ENCODE data around the gene GARRE1. TPM values are rescaled to one million over a fixed set of nuclear protein-coding genes. Genes with fewer than 3 reads are reported as not detected.

GARRE1 gene
- total RNA-seq, 1 experiment from 2014 or later = 16.9 TPM

DNA sequence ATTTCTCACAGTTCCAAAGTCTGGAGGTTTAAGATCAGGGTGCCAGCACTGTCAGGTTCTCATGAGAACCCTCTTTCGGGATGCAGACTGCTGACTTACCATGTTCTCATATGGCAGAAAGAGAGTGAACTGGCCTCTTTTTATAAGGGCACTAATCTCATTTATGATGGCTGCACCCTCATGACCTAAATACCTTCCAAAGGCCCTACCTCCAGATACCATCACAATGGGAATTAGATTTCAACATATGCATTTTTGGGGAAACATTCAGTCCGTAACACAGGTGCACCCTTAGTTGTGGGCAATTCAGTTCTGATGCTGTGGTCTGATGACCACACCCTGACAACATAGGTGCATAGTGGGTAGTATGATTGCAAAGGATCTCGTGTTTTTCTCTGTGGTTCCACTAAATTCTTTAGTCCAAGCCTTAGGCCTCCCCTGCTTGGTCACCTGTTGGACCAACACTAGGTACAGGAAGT, 33.3 kb downstream of the GARRE1 start:
- no TSS peak for BruUV-seq (replicated peaks)
- H3K9me3 ChIP-seq (ENCODE audit: control insufficient read depth in 1 of 2, insufficient read depth in 1 of 2, low read depth in 1 of 2, low read length in 2 of 2) = no peaks in the 10 kb centered on the region
- H3K9ac ChIP-seq (ENCODE audit: low read length) = no peak overlapping the region
- H2AFZ ChIP-seq (ENCODE audit: low read depth, low read length, poor library complexity, severe bottlenecking) = no peak overlapping the region
- H3K4me1 ChIP-seq (ENCODE audit: control insufficient read depth in 1 of 2, insufficient read depth in 2 of 2, low read length in 2 of 2) = peaks cover 5 to 9% of the 10 kb centered on the region in 2 experiments; a peak in 3 of 4 replicates
- ChIA-PET RAD21 (ENCODE audit: low non-redundant PET in 1 of 2, low total read pairs in 2 of 2, uncharacterized antibody in 2 of 2, unreplicated experiment in 2 of 2) (no interaction called here), CTCF (no interaction called here), POLR2A (no interaction called here)
- no peaks in the 10 kb centered on the region for H3K9me2 ChIP-seq (ENCODE audit: insufficient read depth)
- no peak overlapping the region for H3K4me3 ChIP-seq (replicated peaks in 1 of 2; ENCODE audit: low read depth in 1 of 2, low read length in 2 of 2)
- no peaks in the 10 kb centered on the region for H3K27me3 ChIP-seq (ENCODE audit: insufficient read depth, low read length)
- TF ChIP-seq, protein P1, sequence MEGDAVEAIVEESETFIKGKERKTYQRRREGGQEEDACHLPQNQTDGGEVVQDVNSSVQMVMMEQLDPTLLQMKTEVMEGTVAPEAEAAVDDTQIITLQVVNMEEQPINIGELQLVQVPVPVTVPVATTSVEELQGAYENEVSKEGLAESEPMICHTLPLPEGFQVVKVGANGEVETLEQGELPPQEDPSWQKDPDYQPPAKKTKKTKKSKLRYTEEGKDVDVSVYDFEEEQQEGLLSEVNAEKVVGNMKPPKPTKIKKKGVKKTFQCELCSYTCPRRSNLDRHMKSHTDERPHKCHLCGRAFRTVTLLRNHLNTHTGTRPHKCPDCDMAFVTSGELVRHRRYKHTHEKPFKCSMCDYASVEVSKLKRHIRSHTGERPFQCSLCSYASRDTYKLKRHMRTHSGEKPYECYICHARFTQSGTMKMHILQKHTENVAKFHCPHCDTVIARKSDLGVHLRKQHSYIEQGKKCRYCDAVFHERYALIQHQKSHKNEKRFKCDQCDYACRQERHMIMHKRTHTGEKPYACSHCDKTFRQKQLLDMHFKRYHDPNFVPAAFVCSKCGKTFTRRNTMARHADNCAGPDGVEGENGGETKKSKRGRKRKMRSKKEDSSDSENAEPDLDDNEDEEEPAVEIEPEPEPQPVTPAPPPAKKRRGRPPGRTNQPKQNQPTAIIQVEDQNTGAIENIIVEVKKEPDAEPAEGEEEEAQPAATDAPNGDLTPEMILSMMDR (IDR thresholded peaks at IDR 0.05 in 2 of 3, conservative IDR thresholded peaks at IDR 0.05 in 1 of 3; ENCODE audit: borderline replicate concordance in 1 of 3, insufficient read depth in 1 of 3, low read depth in 2 of 3, low read length in 2 of 3) = no peak
- peaks cover 0 to 8% of the 10 kb centered on the region in 2 experiments; a peak in 1 of 4 replicates for H3K36me3 ChIP-seq (ENCODE audit: control insufficient read depth in 1 of 2, insufficient read depth in 2 of 2, low read length in 2 of 2)
- H3K27ac ChIP-seq (ENCODE audit: low read depth, low read length) = no peak overlapping the region
- H3K79me2 ChIP-seq (ENCODE audit: insufficient read depth, low read length) = 0 out of 2 replicates have a peak, but pooled peaks cover 9% of the 10 kb centered on the region
- DNase-seq (ENCODE audit: low read depth, low spot score) (no peak), ATAC-seq (no peak)
- H3K4me2 ChIP-seq (ENCODE audit: low read length) = no peak overlapping the region
- peaks cover 4% of the 10 kb centered on the region; the same call in 1 of the 2 replicates for H4K20me1 ChIP-seq (ENCODE audit: insufficient read depth)
- intact Hi-C loops (cut with micrococcal nuclease) = no loop called here

DNA sequence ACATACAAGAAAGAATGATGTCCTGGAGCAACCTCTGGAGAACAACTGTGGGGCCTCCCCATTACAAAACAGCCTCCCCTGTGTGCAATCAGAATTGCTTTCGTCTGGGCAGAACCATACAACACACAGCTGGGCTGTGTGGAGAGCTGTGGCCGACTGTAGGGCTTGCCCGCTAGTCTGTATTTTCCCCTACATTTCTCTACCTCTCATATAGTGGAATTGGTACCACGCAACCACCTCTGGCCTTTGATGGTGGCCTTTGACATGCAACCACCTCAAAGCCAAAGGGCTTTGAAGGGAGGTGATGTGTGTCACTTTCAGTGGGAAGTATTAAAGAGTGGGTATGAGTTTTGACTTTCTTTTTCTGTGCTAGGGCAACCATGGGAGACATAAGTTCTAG, 34.0 kb downstream of the GARRE1 start:
- Histone ChIP-seq H3K79me2 (ENCODE audit: insufficient read depth, low read length) (0 out of 2 replicates have a peak, but pooled peaks cover 7% of the 10 kb centered on the region), H3K9ac (ENCODE audit: low read length) (no peak overlapping the region), H3K4me1 (ENCODE audit: control insufficient read depth in 1 of 2, insufficient read depth in 2 of 2, low read length in 2 of 2) (peaks cover 0 to 2% of the 10 kb centered on the region in 2 experiments; a peak in 1 of 4 replicates), H3K9me3 (ENCODE audit: control insufficient read depth in 1 of 2, insufficient read depth in 1 of 2, low read depth in 1 of 2, low read length in 2 of 2) (no peaks in the 10 kb centered on the region), H3K36me3 (ENCODE audit: control insufficient read depth in 1 of 2, insufficient read depth in 2 of 2, low read length in 2 of 2) (peaks cover 0 to 8% of the 10 kb centered on the region in 2 experiments; a peak in 1 of 4 replicates), H3K4me2 (ENCODE audit: low read length) (no peak overlapping the region), H3K9me2 (ENCODE audit: insufficient read depth) (no peaks in the 10 kb centered on the region), H2AFZ (ENCODE audit: low read depth, low read length, poor library complexity, severe bottlenecking) (no peak overlapping the region), H3K4me3 (replicated peaks in 1 of 2; ENCODE audit: low read depth in 1 of 2, low read length in 2 of 2) (no peak overlapping the region), H3K27me3 (ENCODE audit: insufficient read depth, low read length) (no peaks in the 10 kb centered on the region), H4K20me1 (ENCODE audit: insufficient read depth) (no peaks in the 10 kb centered on the region), H3K27ac (ENCODE audit: low read depth, low read length) (no peak overlapping the region)
- intact Hi-C loops (cut with micrococcal nuclease) = no loop called here
- POLR2A ChIA-PET = no interaction called here
- RAD21 ChIA-PET (ENCODE audit: low non-redundant PET in 1 of 2, low total read pairs in 2 of 2, uncharacterized antibody in 2 of 2, unreplicated experiment in 2 of 2) = no interaction called here
- CTCF ChIA-PET = no interaction called here
- DNase-seq (ENCODE audit: low read depth, low spot score) (no peak), ATAC-seq (no peak)
- no TSS peak for BruUV-seq (replicated peaks)
- TF ChIP-seq SRF (IDR thresholded peaks at IDR 0.05; ENCODE audit: low read depth) (no peak), ELF1 (IDR thresholded peaks at IDR 0.05; ENCODE audit: borderline replicate concordance, low read depth) (no peak), EGR1 (IDR thresholded peaks at IDR 0.05; ENCODE audit: low read depth) (no peak), YY1 (IDR thresholded peaks at IDR 0.05; ENCODE audit: extremely low read depth, insufficient replicate concordance, low read depth, low read length) (no peak), JUND (IDR thresholded peaks at IDR 0.05) (no peak), RAD21 (IDR thresholded peaks at IDR 0.05; ENCODE audit: low read depth) (no peak)
- TF ChIP-seq, protein P2, sequence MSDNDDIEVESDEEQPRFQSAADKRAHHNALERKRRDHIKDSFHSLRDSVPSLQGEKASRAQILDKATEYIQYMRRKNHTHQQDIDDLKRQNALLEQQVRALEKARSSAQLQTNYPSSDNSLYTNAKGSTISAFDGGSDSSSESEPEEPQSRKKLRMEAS (IDR thresholded peaks at IDR 0.05) = no peak
- TF ChIP-seq, protein P3, sequence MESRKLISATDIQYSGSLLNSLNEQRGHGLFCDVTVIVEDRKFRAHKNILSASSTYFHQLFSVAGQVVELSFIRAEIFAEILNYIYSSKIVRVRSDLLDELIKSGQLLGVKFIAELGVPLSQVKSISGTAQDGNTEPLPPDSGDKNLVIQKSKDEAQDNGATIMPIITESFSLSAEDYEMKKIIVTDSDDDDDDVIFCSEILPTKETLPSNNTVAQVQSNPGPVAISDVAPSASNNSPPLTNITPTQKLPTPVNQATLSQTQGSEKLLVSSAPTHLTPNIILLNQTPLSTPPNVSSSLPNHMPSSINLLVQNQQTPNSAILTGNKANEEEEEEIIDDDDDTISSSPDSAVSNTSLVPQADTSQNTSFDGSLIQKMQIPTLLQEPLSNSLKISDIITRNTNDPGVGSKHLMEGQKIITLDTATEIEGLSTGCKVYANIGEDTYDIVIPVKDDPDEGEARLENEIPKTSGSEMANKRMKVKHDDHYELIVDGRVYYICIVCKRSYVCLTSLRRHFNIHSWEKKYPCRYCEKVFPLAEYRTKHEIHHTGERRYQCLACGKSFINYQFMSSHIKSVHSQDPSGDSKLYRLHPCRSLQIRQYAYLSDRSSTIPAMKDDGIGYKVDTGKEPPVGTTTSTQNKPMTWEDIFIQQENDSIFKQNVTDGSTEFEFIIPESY (IDR thresholded peaks at IDR 0.05; ENCODE audit: extremely low read depth, insufficient replicate concordance, low read length) = no peak
- TF ChIP-seq, protein P4, sequence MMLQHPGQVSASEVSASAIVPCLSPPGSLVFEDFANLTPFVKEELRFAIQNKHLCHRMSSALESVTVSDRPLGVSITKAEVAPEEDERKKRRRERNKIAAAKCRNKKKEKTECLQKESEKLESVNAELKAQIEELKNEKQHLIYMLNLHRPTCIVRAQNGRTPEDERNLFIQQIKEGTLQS (IDR thresholded peaks at IDR 0.05) = no peak
- TF ChIP-seq, protein P1 (IDR thresholded peaks at IDR 0.05 in 2 of 3, conservative IDR thresholded peaks at IDR 0.05 in 1 of 3; ENCODE audit: borderline replicate concordance in 1 of 3, insufficient read depth in 1 of 3, low read depth in 2 of 3, low read length in 2 of 3) = no peak
